Measurements from ENCODE around the gene LRIT2.

- no peak for TF ChIP-seq CTCF (IDR thresholded peaks at IDR 0.05)
- TF ChIP-seq IRF2 (CRISPR knock-in tag; IDR thresholded peaks at IDR 0.05; ENCODE audit: borderline replicate concordance, low read depth), result no peak
- TF ChIP-seq TEAD1 (CRISPR knock-in tag; IDR thresholded peaks at IDR 0.05), result no peak
- no peak for TF ChIP-seq PRRX2 (CRISPR knock-in tag; IDR thresholded peaks at IDR 0.05)
- no peak for TF ChIP-seq ZSCAN18 (CRISPR knock-in tag; IDR thresholded peaks at IDR 0.05)
- TF ChIP-seq CBFB (CRISPR knock-in tag; IDR thresholded peaks at IDR 0.05; ENCODE audit: low read depth), result no peak
- no peak for TF ChIP-seq USF2 (CRISPR knock-in tag; IDR thresholded peaks at IDR 0.05)
- no peak for TF ChIP-seq USF1 (CRISPR knock-in tag; IDR thresholded peaks at IDR 0.05)
Measured at GRCh38 chr10:84201244-84201606, 24.1 kb downstream of the LRIT2 start.
